ENCODE data around the gene UNC5B. TPM values are rescaled to one million over a fixed set of nuclear protein-coding genes. Genes with fewer than 3 reads are reported as not detected.

UNC5B gene
- total RNA-seq, 1 experiment from 2014 or later = 22.0 TPM

GRCh38 chr10:71263376-71263775 is 51.0 kb downstream of the UNC5B start:
- H3K4me3 ChIP-seq (replicated peaks in 1 of 2; ENCODE audit: low read depth in 1 of 2, low read length in 2 of 2) = no peak overlapping the region
- no peak overlapping the region for H3K4me2 ChIP-seq (ENCODE audit: low read length)
- ATAC-seq = no peak
- ChIA-PET POLR2A (no interaction called here), RAD21 (ENCODE audit: low non-redundant PET in 1 of 2, low total read pairs in 2 of 2, uncharacterized antibody in 2 of 2, unreplicated experiment in 2 of 2) (no interaction called here), CTCF (no interaction called here)
- H3K79me2 ChIP-seq (ENCODE audit: insufficient read depth, low read length) = no peaks in the 10 kb centered on the region
- H3K9ac ChIP-seq (ENCODE audit: low read length) = no peak overlapping the region
- H3K9me2 ChIP-seq (ENCODE audit: insufficient read depth) = no peaks in the 10 kb centered on the region
- no peak overlapping the region for H3K27ac ChIP-seq (ENCODE audit: low read depth, low read length)
- no TSS peak for BruUV-seq (replicated peaks)
- H2AFZ ChIP-seq (ENCODE audit: low read depth, low read length, poor library complexity, severe bottlenecking) = no peak overlapping the region
- H3K9me3 ChIP-seq (ENCODE audit: control insufficient read depth in 1 of 2, insufficient read depth in 1 of 2, low read depth in 1 of 2, low read length in 2 of 2) = no peaks in the 10 kb centered on the region
- DNase-seq (ENCODE audit: low read depth, low spot score) = no peak
- no peaks in the 10 kb centered on the region for H4K20me1 ChIP-seq (ENCODE audit: insufficient read depth)
- TF ChIP-seq JUND (IDR thresholded peaks at IDR 0.05) = no peak
- TF ChIP-seq CTCF (IDR thresholded peaks at IDR 0.05 in 2 of 3, conservative IDR thresholded peaks at IDR 0.05 in 1 of 3; ENCODE audit: borderline replicate concordance in 1 of 3, insufficient read depth in 1 of 3, low read depth in 2 of 3, low read length in 2 of 3) = no peak
- no peak for TF ChIP-seq SIN3A (IDR thresholded peaks at IDR 0.05; ENCODE audit: low read depth)
- TF ChIP-seq REST (IDR thresholded peaks at IDR 0.05; ENCODE audit: low read depth) = no peak
- TF ChIP-seq ATF3 (IDR thresholded peaks at IDR 0.05) = no peak
- TF ChIP-seq POLR2A (IDR thresholded peaks at IDR 0.05; ENCODE audit: borderline replicate concordance, extremely low read depth, insufficient read depth, insufficient read length) = no peak
- H3K36me3 ChIP-seq (ENCODE audit: control insufficient read depth in 1 of 2, insufficient read depth in 2 of 2, low read length in 2 of 2) = no peaks in the 10 kb centered on the region
- no peaks in the 10 kb centered on the region for H3K27me3 ChIP-seq (ENCODE audit: insufficient read depth, low read length)
- peaks cover 42 to 44% of the 10 kb centered on the region in 2 experiments for H3K4me1 ChIP-seq (ENCODE audit: control insufficient read depth in 1 of 2, insufficient read depth in 2 of 2, low read length in 2 of 2)
- intact Hi-C loops (cut with micrococcal nuclease) = no loop called here

Measured in HCT116 (cell line).